OCI-LY3 (cell line): ENCODE results near the gene TCP11.

Experiments used
- H2AFZ ChIP-seq: fragments of 200-600, 300-600 bp; shearing (Covaris generic); 2 replicates; pipeline ENCODE4 v1.6.0; 2014; ENCODE audit warnings: antibody characterized with exemption, low read depth, low read length
- H3K27ac ChIP-seq: fragments of 200-600, 300-600 bp; sonication (generic); 2 replicates; pipeline ENCODE4 v1.5.1; 2014; ENCODE audit warnings: mild to moderate bottlenecking, low read length, moderate library complexity, mixed read lengths
- H3K27me3 ChIP-seq: fragments of 200-600, 300-600 bp; sonication (generic); 2 replicates; pipeline ENCODE4 v1.6.1; 2014; ENCODE audit warnings: low read depth, low read length, mixed read lengths
- H3K36me3 ChIP-seq: fragments of 200-600, 300-600 bp; sonication (generic); replicated peaks from 2 replicates; pipeline ENCODE3; 2014; ENCODE audit warnings: low read depth, low read length, mixed read lengths
- H3K4me1 ChIP-seq: fragments of 300-600, 200-600 bp; sonication (generic); 2 replicates; pipeline ENCODE4 v1.6.1; 2014; ENCODE audit warnings: low read length, mixed read lengths
- H3K4me2 ChIP-seq: fragments of 200-600, 300-600 bp; sonication (generic); 2 replicates; pipeline ENCODE4 v1.6.1; 2014; ENCODE audit warnings: low read length, mixed read lengths
- H3K4me3 ChIP-seq: fragments of 300-600, 200-600 bp; sonication (generic); 2 replicates; pipeline ENCODE4 v1.5.1; 2014; ENCODE audit warnings: antibody characterized with exemption, mild to moderate bottlenecking, low read length, moderate library complexity
- H3K79me2 ChIP-seq: fragments of 300-600, 200-600 bp; shearing (Covaris generic); 2 replicates; pipeline ENCODE4 v1.6.1; 2014; ENCODE audit warnings: mild to moderate bottlenecking, low read length, mixed read lengths
- H3K9ac ChIP-seq: fragments of 300-600, 200-600 bp; shearing (Covaris generic); 2 replicates; pipeline ENCODE4 v1.6.0; 2014; ENCODE audit warnings: mild to moderate bottlenecking, low read length, moderate library complexity
- H3K9me3 ChIP-seq: fragments of 200-600, 300-600 bp; shearing (Covaris generic); 2 replicates; pipeline ENCODE4 v1.6.1; 2014; ENCODE audit warnings: low read length, mixed read lengths; ENCODE audit not compliant: insufficient read depth
- H4K20me1 ChIP-seq: fragments of 200-600, 300-600 bp; sonication (generic); 2 replicates; pipeline ENCODE4 v1.6.1; 2016; ENCODE audit warnings: low read length, mixed read lengths; ENCODE audit not compliant: insufficient read depth
- CTCF ChIP-seq: fragments of 200-600, 300-600 bp; sonication (generic); IDR thresholded peaks from 2 replicates; pipeline ENCODE4 v1.5.1; 2014; ENCODE audit warnings: antibody characterized with exemption, low read length, low read depth
- EZH2phosphoT487 ChIP-seq: fragments of 200-600 bp; shearing (Covaris generic); IDR thresholded peaks from 2 replicates; pipeline ENCODE4 v1.6.1; 2018; ENCODE audit warnings: antibody characterized with exemption, mixed run types, low read depth

The TCP11 gene

GRCh38 chr6:35090734-35091133 lies 50.4 kb downstream of the TCP11 start:
- H3K27ac ChIP-seq = no peak overlapping the region
- H2AFZ ChIP-seq = no peak overlapping the region
- TF ChIP-seq EZH2phosphoT487 (no peak), CTCF (no peak)

GRCh38 chr6:35089935-35090505 lies 51.1 kb downstream of the TCP11 start:
- no peaks in the 10 kb centered on the region for H3K9me3 ChIP-seq
- H2AFZ ChIP-seq = no peak overlapping the region
- H3K4me1 ChIP-seq = no peaks in the 10 kb centered on the region
- H3K4me2 ChIP-seq = no peak overlapping the region
- H3K79me2 ChIP-seq = no peaks in the 10 kb centered on the region
- H3K4me3 ChIP-seq = no peak overlapping the region
- TF ChIP-seq EZH2phosphoT487 (no peak), CTCF (no peak)
- no peaks in the 10 kb centered on the region for H3K27me3 ChIP-seq
- H3K9ac ChIP-seq = no peak overlapping the region
- no peaks in the 10 kb centered on the region for H4K20me1 ChIP-seq
- no peak overlapping the region for H3K27ac ChIP-seq
- no peaks in the 10 kb centered on the region for H3K36me3 ChIP-seq

More at GRCh38 chr6:35090734-35091133, 50.4 kb downstream of the TCP11 start:
- Histone ChIP-seq H3K9ac (no peak overlapping the region), H3K4me3 (no peak overlapping the region), H4K20me1 (no peaks in the 10 kb centered on the region), H3K4me2 (no peak overlapping the region), H3K36me3 (no peaks in the 10 kb centered on the region), H3K9me3 (no peaks in the 10 kb centered on the region), H3K4me1 (no peaks in the 10 kb centered on the region), H3K79me2 (no peaks in the 10 kb centered on the region), H3K27me3 (no peaks in the 10 kb centered on the region)

DNA sequence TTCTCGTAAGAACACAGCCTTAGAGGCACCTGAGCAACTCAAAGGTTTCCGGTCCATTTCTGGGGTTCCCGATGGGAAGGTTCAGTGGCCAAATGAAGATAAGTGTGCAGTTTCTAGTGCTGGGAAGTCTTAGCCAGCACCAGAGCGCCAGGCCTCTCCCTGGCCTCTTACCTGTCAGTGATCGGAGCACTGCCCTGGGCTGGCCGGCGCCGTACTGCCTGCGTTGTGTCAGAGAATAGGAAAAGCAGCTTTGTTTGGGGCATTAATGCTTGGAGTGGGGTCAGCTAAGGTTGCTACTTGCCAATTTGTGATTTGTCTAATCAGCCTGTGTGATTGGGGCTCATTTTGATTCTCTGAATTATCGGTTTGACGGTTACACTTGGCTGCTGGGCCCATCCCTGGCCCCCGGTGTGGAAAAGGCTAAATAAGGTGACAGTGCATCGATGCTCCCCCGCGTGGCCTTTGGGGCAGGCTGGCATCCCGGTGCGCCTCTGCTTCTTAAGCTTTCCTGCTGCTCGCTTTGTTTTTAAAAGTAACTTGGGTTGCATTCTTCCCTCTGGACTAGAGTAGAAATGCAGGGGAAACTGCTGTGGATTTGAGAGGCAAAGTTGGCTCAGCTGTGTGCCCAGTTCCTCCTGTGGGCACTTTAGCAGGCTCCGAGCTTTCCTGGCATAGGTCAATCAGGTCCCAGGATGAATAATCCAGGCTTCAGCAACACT lies 51.8 kb downstream of the TCP11 start:
- Histone ChIP-seq H3K36me3 (no peaks in the 10 kb centered on the region), H2AFZ (no peak overlapping the region), H3K27me3 (no peaks in the 10 kb centered on the region), H3K79me2 (no peaks in the 10 kb centered on the region), H3K9me3 (no peaks in the 10 kb centered on the region), H3K4me3 (no peak overlapping the region), H3K4me2 (no peak overlapping the region), H3K9ac (no peak overlapping the region), H3K4me1 (no peaks in the 10 kb centered on the region), H3K27ac (no peak overlapping the region), H4K20me1 (no peaks in the 10 kb centered on the region)
- TF ChIP-seq EZH2phosphoT487 (no peak), CTCF (no peak)

- Histone ChIP-seq H3K4me2 (no peak overlapping the region), H3K4me3 (no peak overlapping the region), H3K9me3 (no peaks in the 10 kb centered on the region), H3K36me3 (no peaks in the 10 kb centered on the region), H3K79me2 (no peaks in the 10 kb centered on the region), H2AFZ (no peak overlapping the region), H3K4me1 (no peaks in the 10 kb centered on the region), H4K20me1 (no peaks in the 10 kb centered on the region), H3K27ac (no peak overlapping the region), H3K9ac (no peak overlapping the region), H3K27me3 (no peaks in the 10 kb centered on the region)
- TF ChIP-seq CTCF (no peak), EZH2phosphoT487 (no peak)
Measured at GRCh38 chr6:35088281-35089215, 52.6 kb downstream of the TCP11 start.
